Activated CD8-positive, alpha-beta memory T cell treated with anti-CD3 and anti-CD28 coated beads for 36 hours (primary cell): ENCODE results near the gene BTBD2. TPM values are rescaled to one million over a fixed set of nuclear protein-coding genes. Genes with fewer than 3 reads are reported as not detected.

Source experiments
- CTCF ChIA-PET: fragments of 350-600 bp; sonication (Branson Sonifier 250); formaldehyde crosslinking; loops from one replicate; lab custom pipeline; 2021; ENCODE audit warnings: antibody characterized with exemption; lab: Charles Lee
- POLR2A ChIA-PET: fragments of 350-600 bp; sonication (Branson Sonifier 250); formaldehyde crosslinking; loops from one replicate; lab custom pipeline; 2021; ENCODE audit warnings: antibody characterized with exemption; lab: Charles Lee
- total RNA-seq, 2 experiments: library from RNA; stranded (reverse); gene quantifications; one replicate each; pipeline ENCODE4 v1.2.3, GENCODE V29; 2021

Gene BTBD2
- total RNA-seq, result 10 to 100 TPM; 17.0 to 24.8 TPM

- CTCF ChIA-PET, result no interaction called here
- POLR2A ChIA-PET, result interaction anchor here (0.5 kb wide), 1 partner anchor 257 kb away, joined by 4 read pairs; no protein-coding TSS in a partner anchor
Measured at GRCh38 chr19:2015608-2015950, at the start of gene BTBD2. Gene BTBD2, minus strand, starts transcription at chr19:2015714. Its CDS starts 11 bp downstream, at chr19:2015703.

- ChIA-PET CTCF (no interaction called here), POLR2A (interaction anchor here (0.6 kb wide), 2 partner anchors 10 to 126 kb away, joined by 4 to 7 read pairs; no protein-coding TSS in a partner anchor)
Measured at GRCh38 chr19:2064788-2065524, 49.4 kb upstream of the BTBD2 start.

DNA sequence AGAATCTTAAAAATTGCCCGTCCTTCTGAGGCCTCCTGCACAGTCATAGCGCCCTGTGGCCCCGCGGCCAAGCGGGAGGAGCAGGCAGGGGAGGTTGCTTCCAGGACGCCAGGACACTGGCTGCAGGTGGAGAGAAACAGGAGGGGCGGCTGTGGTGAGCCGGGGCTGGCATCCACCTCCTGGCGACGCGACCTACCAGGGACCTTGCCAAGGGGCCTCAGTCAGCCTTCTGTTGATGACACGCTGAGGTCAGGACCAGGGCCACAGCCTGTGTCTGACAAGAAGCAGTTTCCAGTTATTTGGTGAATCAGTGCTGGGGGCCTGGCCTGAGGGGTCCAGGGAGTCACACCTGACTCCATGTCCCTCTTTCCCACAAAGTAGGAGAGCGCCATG, 48.9 kb upstream of the BTBD2 start:
- POLR2A ChIA-PET, result interaction anchor here (0.6 kb wide), 2 partner anchors 11 to 125 kb away, joined by 4 to 7 read pairs; no protein-coding TSS in a partner anchor
- CTCF ChIA-PET, result no interaction called here

- POLR2A ChIA-PET, result interaction anchor here (1.7 kb wide), 1 partner anchor 12 kb away, joined by 8 read pairs; no protein-coding TSS in a partner anchor
- CTCF ChIA-PET, result interaction anchor here (0.6 to 1.0 kb wide), 2 partner anchors 12 to 22 kb away, joined by 4 to 6 read pairs; no protein-coding TSS in a partner anchor
Measured at GRCh38 chr19:2063824-2064223, 48.3 kb upstream of the BTBD2 start.

DNA sequence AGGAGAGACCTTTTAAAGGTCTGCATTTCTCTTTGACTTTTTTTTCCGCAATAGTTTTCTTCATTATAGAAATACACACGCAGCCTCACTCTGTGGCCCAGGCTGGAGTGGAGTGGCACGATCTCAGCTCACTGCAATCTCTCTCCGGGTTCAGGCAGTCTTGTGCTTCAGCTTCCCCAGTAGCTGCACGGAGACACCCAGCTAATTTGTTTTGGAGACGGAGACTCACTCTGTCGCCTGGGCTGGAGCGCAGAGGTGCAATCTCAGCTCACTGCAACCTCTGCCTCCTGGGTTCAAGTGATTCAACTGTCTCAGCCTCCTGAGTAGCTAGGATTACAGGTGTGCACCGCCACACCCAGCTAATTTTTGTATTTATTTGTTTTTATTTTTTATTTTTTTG, 47.3 kb upstream of the BTBD2 start:
- ChIA-PET CTCF (interaction anchor here (1.0 to 1.1 kb wide), 2 partner anchors 11 to 23 kb away, joined by 6 to 7 read pairs; no protein-coding TSS in a partner anchor), POLR2A (interaction anchor here (1.2 to 1.7 kb wide), 2 partner anchors 11 to 18 kb away, joined by 3 to 8 read pairs; no protein-coding TSS in a partner anchor)

- POLR2A ChIA-PET, result interaction anchor here (1.2 to 2.3 kb wide), 3 partner anchors 10 to 19 kb away, joined by 3 to 17 read pairs (median 8); no protein-coding TSS in a partner anchor
Measured at GRCh38 chr19:2062389-2062729, 46.8 kb upstream of the BTBD2 start.

GRCh38 chr19:2061495-2062388, 46.2 kb upstream of the BTBD2 start:
- CTCF ChIA-PET, result interaction anchor here (0.6 to 1.4 kb wide), 5 partner anchors 12 to 87 kb away, joined by 3 to 4 read pairs (median 3); no protein-coding TSS in a partner anchor
- POLR2A ChIA-PET, result interaction anchor here (1.2 to 2.3 kb wide), 2 partner anchors 10 to 19 kb away, joined by 3 to 17 read pairs; no protein-coding TSS in a partner anchor

More at GRCh38 chr19:2062389-2062729, 46.8 kb upstream of the BTBD2 start:
- CTCF ChIA-PET, result interaction anchor here (0.9 to 1.2 kb wide), 4 partner anchors 10 to 46 kb away, joined by 3 to 7 read pairs (median 4); no protein-coding TSS in a partner anchor

GRCh38 chr19:2060884-2061494, 45.5 kb upstream of the BTBD2 start:
- CTCF ChIA-PET, result interaction anchor here (0.6 to 1.4 kb wide), 6 partner anchors 11 to 88 kb away, joined by 3 to 4 read pairs (median 3); no protein-coding TSS in a partner anchor
- POLR2A ChIA-PET, result interaction anchor here (1.5 to 2.3 kb wide), 2 partner anchors 9 to 18 kb away, joined by 8 to 17 read pairs; no protein-coding TSS in a partner anchor

- ChIA-PET POLR2A (interaction anchor here (0.6 to 1.5 kb wide), 3 partner anchors 11 to 35 kb away, joined by 3 to 8 read pairs (median 3); no protein-coding TSS in a partner anchor), CTCF (interaction anchor here (1.1 kb wide), 1 partner anchor 8 kb away, joined by 5 read pairs; no protein-coding TSS in a partner anchor)
Measured at GRCh38 chr19:2059422-2060201, 44.1 kb upstream of the BTBD2 start.

DNA sequence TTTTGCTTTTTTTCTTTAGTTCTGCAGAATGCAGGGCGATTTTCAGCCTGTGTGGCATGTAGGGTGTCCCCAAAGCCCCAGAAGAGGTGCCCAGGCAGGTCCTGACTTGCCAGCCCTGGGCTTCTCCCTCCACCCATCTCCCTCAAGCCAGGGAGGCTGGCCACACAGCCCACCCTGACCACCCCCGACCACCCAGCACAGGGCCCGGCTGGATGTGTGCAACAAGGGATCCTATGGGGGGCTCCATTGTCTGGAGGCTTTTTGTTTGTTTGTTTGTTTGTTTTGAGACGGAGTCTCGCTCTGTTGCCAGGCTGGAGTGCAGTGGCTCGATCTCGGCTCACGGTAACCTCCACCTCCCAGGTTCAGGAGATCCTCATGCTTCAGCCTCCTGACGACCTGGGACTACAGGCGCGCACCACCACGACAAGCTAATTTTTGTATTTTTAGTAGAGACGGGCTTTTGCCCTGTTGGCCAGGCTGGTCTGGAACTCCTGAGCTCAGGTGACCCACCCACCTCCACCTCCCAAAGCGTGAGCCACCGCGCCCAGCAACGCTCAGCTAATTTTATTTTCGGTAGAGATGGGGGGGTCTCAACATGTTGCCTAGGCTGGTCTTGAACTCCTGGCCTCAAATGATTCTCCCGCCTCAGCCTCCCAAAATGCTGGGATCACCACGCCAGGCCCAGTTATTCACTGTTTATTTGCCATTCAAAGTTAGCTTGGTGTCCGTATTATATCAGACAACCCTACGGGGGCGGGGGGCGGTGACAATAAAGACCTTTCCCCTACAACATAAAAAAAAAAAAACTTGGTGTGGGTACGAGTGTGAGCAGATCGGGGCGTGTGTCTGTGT, 43.3 kb upstream of the BTBD2 start:
- CTCF ChIA-PET, result interaction anchor here (2.7 kb wide), 1 partner anchor 39 kb away, joined by 8 read pairs; no protein-coding TSS in a partner anchor
- POLR2A ChIA-PET, result interaction anchor here (0.5 kb wide), 1 partner anchor 104 kb away, joined by 4 read pairs; no protein-coding TSS in a partner anchor

GRCh38 chr19:2057484-2058469, 42.3 kb upstream of the BTBD2 start:
- ChIA-PET POLR2A (no interaction called here), CTCF (interaction anchor here (1.4 to 2.7 kb wide), 2 partner anchors 26 to 38 kb away, joined by 3 to 8 read pairs; no protein-coding TSS in a partner anchor)

DNA sequence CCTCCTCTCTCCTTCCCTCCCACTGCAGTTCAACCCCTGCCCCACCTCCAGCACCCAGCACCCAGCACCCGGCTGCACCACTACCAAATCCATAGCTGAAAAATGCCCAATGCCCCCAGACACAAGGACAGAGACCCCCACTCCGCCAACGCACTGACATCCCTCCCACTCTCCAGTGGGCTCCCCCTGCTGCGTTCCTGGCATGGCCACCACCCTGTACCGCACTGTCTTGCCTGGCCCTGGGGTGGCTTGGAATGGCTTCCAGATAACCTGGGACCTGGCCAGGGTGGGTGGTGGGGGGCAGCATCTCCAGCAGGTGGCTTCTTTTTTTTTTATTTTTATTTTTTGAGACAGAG, 41.3 kb upstream of the BTBD2 start:
- CTCF ChIA-PET, result interaction anchor here (0.5 to 2.7 kb wide), 5 partner anchors 11 to 37 kb away, joined by 3 to 8 read pairs (median 3); no protein-coding TSS in a partner anchor
- POLR2A ChIA-PET, result interaction anchor here (0.7 kb wide), 1 partner anchor 15 kb away, joined by 3 read pairs; no protein-coding TSS in a partner anchor

DNA sequence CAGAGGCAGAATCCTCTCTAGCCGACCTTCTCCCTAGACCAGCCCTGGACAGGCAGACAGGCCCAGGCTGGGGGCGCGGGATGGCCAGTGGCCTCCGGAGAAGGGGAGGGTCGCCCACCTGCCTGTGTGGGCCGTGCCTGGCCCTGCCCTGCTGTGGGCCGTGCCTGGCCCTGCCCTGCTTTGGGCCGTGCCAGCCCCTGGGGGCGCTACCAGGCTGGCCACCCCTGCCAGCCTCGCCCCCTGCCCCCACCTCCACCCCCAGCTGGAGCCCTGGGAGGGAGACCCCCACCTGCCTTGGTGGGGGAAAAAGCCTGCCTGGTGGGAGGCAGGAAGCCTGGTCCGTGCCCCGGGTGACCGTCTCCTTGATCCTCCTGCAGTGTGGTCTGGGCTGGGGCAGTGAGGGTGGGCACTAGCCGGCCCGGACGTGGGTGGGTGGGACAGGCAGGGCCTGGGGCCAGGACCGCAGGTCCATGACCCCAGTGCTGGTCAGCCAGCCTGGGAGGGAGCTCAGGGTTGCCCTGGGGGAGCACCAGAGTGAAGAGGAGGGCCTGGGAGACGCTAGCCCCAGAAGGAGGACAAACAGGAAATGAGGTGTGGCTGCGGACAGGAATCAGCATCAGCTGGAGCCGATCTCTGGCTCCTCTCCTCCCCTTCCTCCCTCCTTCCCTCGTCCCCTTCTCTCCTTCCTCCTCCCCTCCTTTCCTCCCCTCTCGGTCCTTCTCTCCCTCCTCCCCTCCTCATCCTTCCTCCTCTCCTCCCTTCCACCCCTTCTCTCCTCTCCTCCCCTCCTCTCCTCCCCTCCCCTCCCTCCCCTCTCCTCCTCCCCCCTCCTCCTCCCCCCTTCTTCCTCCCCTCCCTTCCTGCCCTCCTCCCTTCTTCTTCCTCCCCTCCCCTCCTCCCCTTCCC, 40.7 kb upstream of the BTBD2 start:
- POLR2A ChIA-PET, result interaction anchor here (0.6 to 0.7 kb wide), 2 partner anchors 14 to 57 kb away, joined by 3 to 5 read pairs; no protein-coding TSS in a partner anchor

DNA sequence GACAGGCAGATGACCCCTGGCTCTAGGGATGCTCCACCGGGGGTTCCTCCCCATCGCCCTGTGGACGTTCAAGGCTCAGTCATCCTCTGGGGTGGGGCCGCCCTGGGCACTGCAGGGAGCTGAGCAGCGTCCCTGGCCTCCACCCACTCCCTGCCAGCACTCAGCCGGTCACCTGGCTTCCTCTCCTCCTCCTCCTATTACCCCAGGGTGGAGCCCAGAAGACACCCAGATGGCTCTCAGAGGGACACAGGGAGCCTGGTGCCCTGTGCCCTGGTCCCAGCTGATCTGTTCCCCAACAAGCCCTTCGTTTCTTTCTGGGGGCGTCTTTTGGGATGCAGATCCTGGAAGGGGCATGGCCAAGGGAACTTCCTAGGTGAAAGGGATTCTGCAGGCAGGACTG, 39.2 kb upstream of the BTBD2 start:
- ChIA-PET POLR2A (no interaction called here), CTCF (no interaction called here)

More for the DNA sequence above, 40.7 kb upstream of the BTBD2 start:
- CTCF ChIA-PET, result interaction anchor here (0.6 to 2.7 kb wide), 4 partner anchors 14 to 37 kb away, joined by 3 to 8 read pairs (median 4); no protein-coding TSS in a partner anchor
